B cell (primary cell): ENCODE measurements around the gene ABL1. TPM values are rescaled to one million over a fixed set of nuclear protein-coding genes. Genes with fewer than 3 reads are reported as not detected.

Experiments used
- ATAC-seq: fragments of 200-7000 bp; cut with Tn5 transposase; one replicate; pipeline ENCODE4 v1.10.0; 2021; ENCODE audit warnings: low read depth, mild to moderate bottlenecking, moderate number of reproducible peaks, moderate library complexity
- CTCF ChIA-PET: fragments of 350-600 bp; sonication (Branson Sonifier 250); formaldehyde crosslinking; loops from one replicate; lab custom pipeline; 2021; ENCODE audit warnings: antibody characterized with exemption, inconsistent platforms; lab: Charles Lee
- POLR2A ChIA-PET: fragments of 350-600 bp; sonication (Branson Sonifier 250); formaldehyde crosslinking; loops from one replicate; lab custom pipeline; 2021; ENCODE audit warnings: antibody characterized with exemption; lab: Charles Lee
- DNase-seq: peaks from one replicate; pipeline ENCODE4 v3.0.0; 2013
- H2AFZ ChIP-seq: 2 replicates; pipeline ENCODE4 v1.6.1; 2012; ENCODE audit warnings: mild to moderate bottlenecking, low read depth, low read length; ENCODE audit not compliant: insufficient read depth, poor library complexity, severe bottlenecking
- H3K27ac ChIP-seq, 2 donors: 1 replicate in 1 of 2; 2 replicates in 1 of 2; pipeline ENCODE4 v1.5.1; 2012 to 2013; ENCODE audit warnings: low read length in 2 of 2, mild to moderate bottlenecking in 2 of 2, moderate library complexity in 1 of 2
- H3K27me3 ChIP-seq, 4 experiments: fragments of 200-600 bp in 1 of 4; sonication (generic) in 1 of 4; replicated peaks in 1 of 4; 1 replicate in 2 of 4; 2 replicates in 2 of 4; pipeline versions ENCODE4 v1.6.1 to v1.7.0; 2013 to 2016; ENCODE audit warnings: low read length in 3 of 4, mild to moderate bottlenecking in 2 of 4, mixed read lengths in 1 of 4, moderate library complexity in 1 of 4; ENCODE audit not compliant: insufficient read depth in 4 of 4, control insufficient read depth in 3 of 4; ENCODE audit errors: control extremely low read depth in 1 of 4
- H3K36me3 ChIP-seq, 2 experiments: replicated peaks in 1 of 2; 1 replicate in 1 of 2; 2 replicates in 1 of 2; pipeline versions ENCODE4 v1.6.1 to v1.7.1; 2013; ENCODE audit warnings: low read length in 1 of 2; ENCODE audit not compliant: insufficient read depth in 2 of 2, control insufficient read depth in 1 of 2; ENCODE audit errors: control extremely low read depth in 1 of 2, extremely low read depth in 1 of 2
- H3K4me1 ChIP-seq, 2 donors: fragments of 200-600 bp in 1 of 2; sonication (generic) in 1 of 2; 1 replicate in 1 of 2; 2 replicates in 1 of 2; pipeline versions ENCODE4 v1.5.1 to v1.6.1; 2013 to 2017; ENCODE audit warnings: low read length in 2 of 2; ENCODE audit not compliant: control insufficient read depth in 2 of 2, insufficient read depth in 2 of 2
- H3K4me2 ChIP-seq: replicated peaks from 2 replicates; pipeline ENCODE3; 2012; ENCODE audit warnings: mild to moderate bottlenecking, low read depth, low read length; ENCODE audit not compliant: poor library complexity, severe bottlenecking
- H3K4me3 ChIP-seq, 5 experiments: fragments of 200-600 bp in 1 of 5; sonication (generic) in 1 of 5; 1 replicate in 3 of 5; 2 replicates in 2 of 5; pipeline versions ENCODE4 v1.5.1 to v1.7.0; 2011 to 2016; ENCODE audit warnings: low read length in 4 of 5, mild to moderate bottlenecking in 4 of 5, low read depth in 2 of 5, control low read depth in 1 of 5, moderate library complexity in 1 of 5; ENCODE audit not compliant: insufficient read depth in 1 of 5; ENCODE audit errors: control extremely low read depth in 1 of 5, extremely low read depth in 1 of 5
- H3K79me2 ChIP-seq: fragments of 200-600 bp; sonication (generic); one replicate; pipeline ENCODE4 v1.6.0; 2016; ENCODE audit warnings: low read length; ENCODE audit not compliant: control insufficient read depth, insufficient read depth
- H3K9ac ChIP-seq: fragments of 200-600 bp; sonication (generic); 2 replicates; pipeline ENCODE4 v1.6.1; 2017; ENCODE audit warnings: mild to moderate bottlenecking, low read length, moderate library complexity
- H3K9me3 ChIP-seq, 3 donors: one replicate each; pipeline versions ENCODE4 v1.6.1 to v1.7.1; 2013; ENCODE audit warnings: low read length in 2 of 3; ENCODE audit not compliant: control insufficient read depth in 2 of 3, insufficient read depth in 1 of 3; ENCODE audit errors: control extremely low read depth in 1 of 3
- H4K20me1 ChIP-seq: 2 replicates; pipeline ENCODE4 v1.6.0; 2012; ENCODE audit warnings: mild to moderate bottlenecking, low read length; ENCODE audit not compliant: insufficient read depth, control insufficient read depth, poor library complexity, severe bottlenecking
- H3K27ac Mint-ChIP-seq: one replicate; pipeline ENCODE4 v1.8.0; 2021; ENCODE audit warnings: mixed read lengths
- H3K27me3 Mint-ChIP-seq: one replicate; pipeline ENCODE4 v1.8.0; 2021; ENCODE audit warnings: mixed read lengths
- H3K4me1 Mint-ChIP-seq: one replicate; pipeline ENCODE4 v1.8.0; 2021; ENCODE audit warnings: mixed read lengths
- H3K4me3 Mint-ChIP-seq: one replicate; pipeline ENCODE4 v1.8.0; 2021; ENCODE audit warnings: mixed read lengths
- H3K9me3 Mint-ChIP-seq: one replicate; pipeline ENCODE4 v1.8.0; 2022; ENCODE audit warnings: mixed read lengths; ENCODE audit not compliant: insufficient read depth
- CTCF ChIP-seq: fragments of 200-600 bp; IDR thresholded peaks from one replicate; pipeline ENCODE4 v1.8.0; 2022; ENCODE audit warnings: antibody characterized with exemption, mild to moderate bottlenecking
- EZH2 ChIP-seq: IDR thresholded peaks from 2 replicates; pipeline ENCODE4 v1.6.1; 2012; ENCODE audit warnings: borderline replicate concordance, low read depth, mild to moderate bottlenecking, moderate library complexity, low read length; ENCODE audit not compliant: insufficient read depth, poor library complexity, severe bottlenecking
- whole genome bisulfite sequencing: methylation state at CpG from one replicate; pipeline ENCODE4 v1.1.5; 2013; ENCODE audit warnings: missing lambda C conversion rate; ENCODE audit not compliant: insufficient coverage; 5-methylcytosine and 5-hydroxymethylcytosine counted together
- intact Hi-C: fragments of 100-400 bp; cut with micrococcal nuclease; formaldehyde crosslinking; loops from one replicate; pipeline ENCODE4 v1.10.0; 2022
- polyA plus RNA-seq: library from polyadenylated mRNA; depleted of rRNA; stranded (reverse); fragments of >200 nt; gene quantifications from 2 replicates; pipeline ENCODE4 v1.2.3, GENCODE V29; 2012
- total RNA-seq, 2 donors: library from RNA; stranded (reverse); fragments of 120-200 nt in 1 of 2; gene quantifications; 1 replicate in 1 of 2; 2 replicates in 1 of 2; pipeline versions ENCODE4 v1.2.3 to v1.2.4, GENCODE V29; 2013 to 2022

The ABL1 gene
- total and polyA plus RNA-seq, 2 donors (not counting 1 experiment from before 2014, with no cell fraction given), result 11.9 to 46.0 TPM

DNA sequence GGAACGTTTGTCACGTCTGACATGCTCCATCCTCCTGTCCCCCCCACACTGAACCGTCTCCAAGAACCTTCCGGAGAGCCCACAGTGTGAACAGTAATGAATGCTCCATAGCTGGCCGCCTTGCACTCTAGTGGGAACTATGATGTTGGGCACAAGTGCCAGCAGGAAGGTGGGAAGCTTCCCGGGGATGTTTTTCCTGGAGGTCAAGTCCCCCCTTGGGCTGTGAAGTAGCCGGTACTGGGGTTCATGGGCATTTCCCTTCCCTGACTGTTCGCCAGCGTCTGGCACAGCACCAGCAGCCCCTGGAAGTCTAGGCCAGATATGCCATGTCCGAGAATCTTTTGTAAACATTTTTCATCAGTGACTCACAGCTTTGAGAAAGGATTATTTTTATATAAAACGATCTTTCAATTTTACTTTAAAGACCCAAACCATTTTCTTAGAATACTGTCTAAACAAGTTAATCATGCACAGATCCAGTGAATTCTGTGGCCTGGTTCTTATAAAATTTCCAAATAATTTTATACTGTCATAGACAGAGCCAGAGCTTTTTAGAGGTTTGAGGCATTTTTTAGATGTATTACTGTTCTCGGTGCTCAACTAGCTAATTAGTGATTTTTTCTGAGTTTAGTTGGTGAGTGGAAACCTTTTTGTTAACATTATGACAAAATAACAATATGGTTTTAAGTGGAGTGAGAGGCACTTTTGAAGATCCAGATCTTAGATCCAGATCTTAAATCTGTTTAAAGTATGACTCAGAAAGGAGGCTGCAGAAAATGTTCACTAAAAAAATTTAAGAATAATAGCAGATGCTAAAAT is 11.6 kb downstream of the ABL1 start:
- H3K79me2 ChIP-seq, result peaks cover 30% of the 10 kb centered on the region
- no peaks in the 10 kb centered on the region for H3K4me1 ChIP-seq
- no peak overlapping the region for H2AFZ ChIP-seq
- CTCF ChIA-PET, result interaction anchor here (0.8 to 2.4 kb wide), 2 partner anchors 18 to 23 kb away, joined by 4 to 8 read pairs; no protein-coding TSS in a partner anchor
- 95% methylated on average over 4 of the region's 12 CpGs for WGBS
- H3K4me3 ChIP-seq, result no peak overlapping the region
- no peaks in the 10 kb centered on the region for H3K9me3 Mint-ChIP-seq
- no peak overlapping the region for H3K4me2 ChIP-seq
- H3K4me1 Mint-ChIP-seq, result peaks cover 12% of the 10 kb centered on the region
- H3K27me3 Mint-ChIP-seq, result no peaks in the 10 kb centered on the region
- no peaks in the 10 kb centered on the region for H3K27me3 ChIP-seq
- no peak for DNase-seq
- ATAC-seq, result no peak
- H3K9me3 ChIP-seq, result no peaks in the 10 kb centered on the region
- H3K27ac ChIP-seq, result no peak overlapping the region
- H4K20me1 ChIP-seq, result peaks cover 18% of the 10 kb centered on the region
- H3K36me3 ChIP-seq, result peaks cover 0 to 1% of the 10 kb centered on the region in 2 experiments
- TF ChIP-seq CTCF, result no peak
- TF ChIP-seq EZH2, result no peak
- no peak overlapping the region for H3K4me3 Mint-ChIP-seq
- no peak overlapping the region for H3K27ac Mint-ChIP-seq
- intact Hi-C loops, result no loop called here
- POLR2A ChIA-PET, result no interaction called here
- no peak overlapping the region for H3K9ac ChIP-seq
